Bone marrow (tissue), 2 donors: Measurements from ENCODE around the gene GSTM1.

Source experiments
- DNase-seq, 2 donors: peaks; one replicate each; lab custom pipeline; 2025; lab: John Stamatoyannopoulos, UW

GSTM1 gene

DNA sequence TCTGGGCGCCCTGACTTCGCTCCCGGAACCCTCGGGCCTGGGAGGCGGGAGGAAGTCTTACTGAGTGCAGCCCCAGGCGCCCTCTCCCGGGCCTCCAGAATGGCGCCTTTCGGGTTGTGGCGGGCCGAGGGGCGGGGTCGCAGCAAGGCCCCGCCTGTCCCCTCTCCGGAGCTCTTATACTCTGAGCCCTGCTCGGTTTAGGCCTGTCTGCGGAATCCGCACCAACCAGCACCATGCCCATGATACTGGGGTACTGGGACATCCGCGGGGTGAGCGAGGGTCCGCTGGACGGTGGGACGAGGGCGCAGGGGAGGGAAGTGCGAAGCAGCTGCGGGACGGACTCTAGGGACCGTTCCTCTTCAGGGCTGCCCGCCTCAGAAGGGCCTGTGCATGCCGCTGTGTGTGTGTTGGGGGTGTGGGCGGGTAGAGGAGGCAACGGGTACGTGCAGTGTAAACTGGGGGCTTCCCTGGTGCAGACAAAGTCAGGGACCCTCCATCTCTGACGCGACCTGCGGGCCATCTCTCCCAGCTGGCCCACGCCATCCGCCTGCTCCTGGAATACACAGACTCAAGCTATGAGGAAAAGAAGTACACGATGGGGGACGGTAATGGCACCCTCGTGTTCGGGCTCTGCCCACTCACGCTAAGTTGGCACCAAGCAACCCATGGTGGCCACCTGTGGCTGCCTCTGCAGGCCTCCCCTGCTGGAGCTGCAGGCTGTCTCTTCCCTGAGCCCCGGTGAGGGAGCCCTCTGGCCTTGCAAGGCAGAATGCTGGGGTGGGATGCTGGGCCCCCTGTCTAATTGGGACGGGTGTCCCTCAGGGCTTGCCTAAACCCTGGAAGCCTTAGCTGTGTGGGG is at the start of gene GSTM1:
Gene GSTM1 (plus strand): TSS at position 177 of the 859 bp plus-strand sequence. CDS start 57 bp downstream, at position 234.
- DNase-seq, result no peak

DNA sequence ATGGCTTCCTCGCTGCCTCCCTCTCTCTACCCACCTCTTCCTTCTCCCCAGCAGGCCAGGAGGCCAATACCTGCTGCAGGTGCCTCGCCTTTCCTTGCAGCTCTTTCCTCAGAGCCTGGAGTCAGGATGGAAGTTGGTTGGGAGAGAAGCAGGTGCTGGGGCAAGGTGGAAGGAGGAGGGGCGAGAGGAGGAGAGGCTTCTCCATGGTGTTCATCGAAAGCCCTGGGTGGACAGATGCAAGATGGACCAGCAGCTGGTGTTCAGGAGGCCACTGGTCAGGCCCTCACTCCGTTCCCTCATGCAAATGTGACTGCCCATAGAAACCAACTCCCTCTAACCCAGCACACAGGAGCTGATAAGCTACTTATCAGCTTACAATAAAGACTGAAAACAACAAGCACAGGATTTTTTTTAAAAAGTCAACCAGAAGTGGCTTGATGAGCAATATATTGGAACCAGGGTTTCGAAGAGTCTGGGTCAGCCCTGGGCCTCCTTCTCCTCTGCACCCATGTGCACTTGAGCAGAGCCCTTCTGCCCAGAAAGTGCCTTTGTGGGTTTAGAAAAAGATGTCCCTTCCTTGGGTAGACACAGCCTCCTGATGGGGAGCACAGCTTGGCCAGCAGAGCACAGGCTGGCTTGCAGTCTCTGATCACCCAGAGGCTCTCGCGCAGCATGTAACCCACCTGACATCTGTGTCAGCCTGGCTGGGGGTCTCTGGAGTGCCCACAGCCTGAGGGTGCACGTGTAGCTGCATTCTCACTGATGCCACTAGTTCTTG is 48.4 kb upstream of the GSTM1 start:
- no peak for DNase-seq

DNA sequence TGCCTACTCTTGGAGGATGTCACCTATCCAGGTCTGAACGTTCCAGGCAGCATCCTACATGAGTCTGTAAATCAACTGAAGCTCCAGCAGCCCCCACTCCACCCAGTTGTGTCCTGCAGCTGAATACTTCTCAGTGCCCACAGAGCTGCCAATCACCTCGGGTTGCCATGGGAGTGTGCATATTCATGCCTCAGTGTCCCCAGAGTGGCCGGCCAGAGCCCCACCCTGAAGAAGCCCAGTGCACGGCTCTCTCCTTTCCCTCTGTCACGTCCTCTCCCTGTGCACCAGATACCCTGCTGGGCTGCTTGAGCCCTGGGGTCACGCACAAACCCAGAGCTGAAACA is 47.8 kb upstream of the GSTM1 start:
- no peak for DNase-seq

DNA sequence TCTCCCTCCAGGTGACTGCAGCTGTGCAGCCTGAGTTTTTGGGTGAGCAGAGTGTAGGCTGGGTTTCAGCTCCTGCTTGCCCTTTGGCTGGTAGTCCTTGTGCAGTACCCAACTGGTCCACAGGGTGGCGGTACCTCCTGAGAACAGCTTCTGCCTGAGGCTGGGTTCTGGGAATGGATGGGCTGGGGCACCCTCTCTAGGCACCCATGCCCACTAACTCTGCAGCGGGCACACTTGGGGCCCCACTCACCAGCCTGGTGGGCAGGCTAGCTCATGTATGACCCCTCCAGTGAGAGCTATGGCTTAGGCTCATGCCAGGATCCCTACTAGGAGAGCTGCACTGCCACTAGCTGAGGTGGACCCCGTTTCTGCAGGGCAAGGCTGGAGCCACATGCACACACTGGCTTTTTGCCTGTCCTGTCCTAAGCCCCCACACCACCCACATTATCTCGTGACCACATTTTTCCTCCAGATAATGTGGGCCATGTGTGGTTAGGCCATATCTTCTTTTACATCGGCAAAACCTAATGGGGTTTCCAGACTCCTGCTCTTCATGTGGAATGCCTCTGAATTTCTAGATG is 47.2 kb upstream of the GSTM1 start:
- peak; percentile 62 to 73 for DNase-seq

DNA sequence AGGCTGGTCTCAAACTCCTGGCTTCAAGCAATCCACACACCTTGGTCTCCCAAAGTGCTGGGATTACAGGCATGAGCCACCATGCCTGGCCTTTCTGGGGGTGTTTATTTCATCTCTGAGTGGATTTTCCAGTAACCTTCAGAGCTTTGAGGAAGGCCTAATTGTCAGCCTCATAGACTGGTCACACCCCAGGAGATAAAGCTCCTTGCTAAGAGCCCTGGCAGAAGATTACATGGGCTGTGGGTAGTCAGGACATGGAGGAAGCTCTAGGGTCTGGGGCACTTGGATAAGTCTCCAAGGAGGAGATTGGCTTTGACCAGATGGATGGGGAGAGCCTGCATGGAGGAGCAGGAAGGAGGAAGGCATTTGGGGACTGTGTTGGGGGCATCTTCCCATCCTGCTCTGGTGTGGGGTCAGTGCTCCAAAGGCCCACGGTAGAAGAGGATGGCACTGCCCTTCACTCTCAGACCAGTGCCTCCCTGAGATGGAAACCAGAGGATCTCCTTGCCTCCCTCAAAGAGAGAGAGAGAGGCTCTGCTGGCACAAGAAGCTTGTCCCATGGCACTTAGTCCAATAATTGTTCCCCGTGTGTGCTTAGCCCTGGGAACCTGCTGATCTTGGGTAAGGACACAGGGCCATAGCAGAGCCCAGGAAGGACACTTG is 46.4 kb upstream of the GSTM1 start:
- no peak for DNase-seq

DNA sequence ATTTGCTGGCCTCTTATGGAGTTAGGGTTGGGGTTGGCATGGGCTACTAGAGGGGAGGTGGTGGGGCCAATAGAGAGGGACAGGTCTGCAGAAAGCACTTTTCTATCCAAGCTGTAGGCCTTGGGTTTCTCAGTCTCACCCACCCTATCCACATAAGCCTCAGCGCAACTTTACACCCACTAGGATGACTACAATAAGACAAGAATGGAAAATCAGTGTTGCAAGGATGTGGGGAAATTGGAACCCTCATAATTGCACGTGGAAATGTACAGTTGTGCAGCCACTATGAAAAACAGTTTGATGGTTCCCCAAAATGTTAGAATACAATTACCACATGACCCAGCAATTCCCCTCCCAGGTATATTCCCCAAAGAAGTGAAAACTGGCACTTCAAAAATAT is 45.8 kb upstream of the GSTM1 start:
- no peak for DNase-seq

DNA sequence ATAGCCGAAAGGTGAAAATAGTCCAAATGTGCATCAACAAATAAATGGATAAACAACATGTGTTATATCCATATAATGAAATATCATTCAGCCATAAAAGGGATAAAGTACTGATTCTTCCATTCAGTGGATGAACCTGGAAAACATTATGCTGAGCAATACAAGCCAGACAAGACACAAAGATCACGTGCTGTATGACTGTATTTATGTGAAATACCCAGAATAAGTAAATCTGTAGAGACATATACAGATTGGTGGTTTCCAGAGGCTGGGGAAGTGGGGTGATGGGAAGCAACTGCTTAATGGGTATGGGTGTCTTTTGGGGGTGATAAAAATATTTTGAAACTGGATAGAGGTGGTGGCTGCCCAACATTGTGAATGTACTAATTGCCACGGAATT is 45.0 kb upstream of the GSTM1 start:
- DNase-seq, result no peak

DNA sequence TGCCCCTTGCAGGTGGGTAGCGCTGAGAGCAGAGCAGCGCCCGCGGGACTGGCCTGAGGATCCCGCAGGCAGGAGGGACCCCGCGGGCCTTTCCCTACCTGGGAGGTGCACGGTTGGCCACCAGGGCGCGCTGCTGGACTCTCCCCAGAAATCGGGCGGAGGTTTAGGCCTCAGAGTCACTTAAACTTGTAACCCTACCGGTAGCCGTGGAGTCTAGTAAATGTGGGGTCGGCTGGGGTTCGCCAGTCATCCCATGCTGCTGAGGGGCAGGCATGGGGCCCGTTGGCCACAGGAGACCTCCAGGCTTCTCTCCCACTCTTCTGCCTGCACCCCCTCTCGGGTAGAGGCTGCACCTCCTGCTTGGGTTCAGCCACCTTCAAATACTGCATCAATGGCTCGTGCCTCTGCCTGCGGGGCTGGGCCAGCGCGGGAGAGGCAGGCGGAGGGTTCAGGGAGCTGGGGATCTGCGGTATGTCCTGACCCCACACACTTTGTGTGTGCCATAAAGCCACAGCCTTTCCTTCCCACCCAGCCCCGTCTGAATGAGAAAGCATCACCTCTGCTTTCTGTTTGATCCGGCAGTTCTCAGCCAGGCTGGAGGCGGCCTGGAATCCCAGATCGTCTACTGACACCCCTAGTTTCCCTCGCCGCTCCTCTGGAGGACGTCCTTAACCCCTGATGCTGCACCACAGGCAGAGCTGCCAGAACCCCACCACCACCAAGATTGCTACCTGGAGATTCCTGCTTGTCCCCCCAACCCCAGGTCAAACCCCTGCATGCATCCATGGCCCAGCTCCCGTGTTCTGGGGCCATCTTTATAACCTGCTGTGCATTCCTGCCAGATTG is 44.0 kb upstream of the GSTM1 start:
- DNase-seq, result peak; percentile 59 to 71

DNA sequence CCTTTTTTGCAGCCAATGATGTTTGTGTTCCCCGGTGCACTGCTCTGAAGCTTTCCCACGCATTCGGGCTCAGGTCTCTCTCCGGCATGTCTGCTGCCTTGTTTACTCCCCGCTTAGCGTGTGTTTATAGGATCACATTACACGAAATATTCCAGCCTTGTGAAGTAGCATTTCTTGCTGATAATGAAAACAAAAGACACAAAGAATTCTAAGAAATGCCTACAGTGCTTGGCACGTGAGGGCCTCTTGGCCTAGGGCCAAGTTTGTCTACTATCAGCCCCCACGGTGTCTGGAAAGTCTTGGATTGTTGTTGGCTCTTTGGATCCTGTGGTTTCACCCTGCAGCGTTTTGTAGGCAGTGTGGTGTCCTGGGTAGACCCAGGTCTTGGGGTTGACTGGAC is 42.9 kb upstream of the GSTM1 start:
- DNase-seq, result no peak

DNA sequence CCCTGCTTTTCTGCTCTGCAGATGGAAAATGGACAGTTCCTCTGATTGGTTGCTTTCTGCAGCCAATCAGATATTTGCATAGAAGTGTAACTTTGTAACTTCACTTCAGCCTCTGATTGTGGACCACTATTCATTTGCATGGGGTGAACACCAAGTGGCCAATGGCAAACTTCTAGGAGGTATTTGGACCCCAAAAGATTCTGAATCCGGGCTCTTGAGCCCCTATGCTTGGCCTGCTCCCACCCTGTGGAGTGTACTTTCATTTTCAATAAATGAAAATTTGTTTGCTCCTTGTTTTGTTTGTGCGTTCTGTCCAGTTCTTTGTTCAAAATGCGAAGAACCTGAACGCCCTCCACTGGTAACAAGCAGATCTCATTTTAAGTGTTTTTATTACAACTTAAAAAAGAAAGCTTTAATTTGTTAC is 38.1 kb upstream of the GSTM1 start:
- no peak for DNase-seq

DNA sequence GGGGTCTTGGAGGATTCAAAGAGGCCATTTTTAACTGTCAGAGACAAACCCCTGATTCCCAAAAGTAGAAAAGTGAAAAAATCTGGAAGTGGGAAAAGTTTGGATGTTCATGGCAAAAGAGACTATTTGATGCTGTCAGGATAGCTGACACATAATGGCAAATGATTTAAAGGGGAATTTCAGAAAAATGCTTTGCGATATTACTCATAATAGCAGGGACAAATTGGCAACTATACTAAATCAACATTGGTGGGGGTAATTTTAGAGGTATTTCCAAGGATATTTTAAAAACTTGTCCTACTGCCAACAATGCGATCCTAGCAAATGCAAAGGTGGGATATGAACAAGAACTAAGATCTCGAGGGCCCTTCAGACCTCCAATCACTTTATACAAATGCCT is 37.0 kb upstream of the GSTM1 start:
- no peak for DNase-seq

DNA sequence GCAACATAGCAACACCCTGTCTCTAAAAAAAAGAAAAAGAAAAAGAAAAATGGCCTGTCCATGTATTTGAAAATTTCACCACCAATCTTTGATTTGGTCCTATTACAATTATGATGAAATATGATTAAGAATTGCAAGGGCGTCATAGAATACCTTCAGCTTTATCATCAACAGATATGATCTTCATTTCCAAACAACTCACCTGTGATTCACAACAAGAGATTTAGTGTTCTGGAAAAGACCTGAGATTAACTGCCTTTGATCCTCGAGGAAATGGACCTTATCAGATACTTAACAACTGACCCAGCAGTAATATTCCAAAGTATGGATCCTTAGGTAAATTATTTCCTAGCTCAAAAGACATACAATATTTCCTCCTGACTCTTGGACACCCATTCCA is 35.2 kb upstream of the GSTM1 start:
- no peak for DNase-seq

DNA sequence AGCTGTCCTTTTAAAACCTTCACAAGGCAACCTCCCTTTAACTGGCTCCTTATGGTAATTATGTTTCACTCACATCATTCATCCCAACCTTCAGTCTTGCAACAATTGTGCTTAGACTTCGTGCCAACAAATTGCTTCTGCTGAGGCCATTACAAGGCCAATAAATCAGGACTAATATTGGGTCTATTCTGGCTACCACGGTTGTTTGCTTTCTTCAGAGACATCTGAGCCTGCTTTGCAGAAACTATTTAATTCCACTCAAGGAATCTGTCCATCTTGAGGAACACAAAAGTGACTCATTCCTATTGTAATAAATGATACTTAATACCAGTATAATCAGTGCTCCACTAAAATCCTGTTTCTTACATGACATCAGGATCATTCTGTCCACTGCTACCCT is 34.3 kb upstream of the GSTM1 start:
- no peak for DNase-seq

DNA sequence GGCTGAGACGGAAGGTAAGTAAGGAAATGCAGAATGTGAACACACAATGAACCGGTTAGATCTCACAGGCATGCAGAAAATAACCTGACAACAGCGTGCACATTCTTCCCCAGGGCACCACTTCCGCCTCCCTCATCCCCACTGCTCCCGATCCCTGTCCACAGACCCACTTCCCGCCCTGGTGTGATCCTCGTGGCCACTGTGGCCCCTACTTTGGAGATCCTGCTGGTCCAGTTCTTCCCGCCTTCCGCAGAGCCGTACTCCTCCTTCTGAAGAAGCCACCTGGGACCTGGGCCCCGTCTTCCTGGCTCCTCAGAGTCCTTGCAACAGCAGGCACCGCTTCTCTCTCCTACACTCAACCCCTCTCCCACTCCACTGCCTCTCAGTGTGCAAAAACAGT is 33.1 kb upstream of the GSTM1 start:
- no peak for DNase-seq

DNA sequence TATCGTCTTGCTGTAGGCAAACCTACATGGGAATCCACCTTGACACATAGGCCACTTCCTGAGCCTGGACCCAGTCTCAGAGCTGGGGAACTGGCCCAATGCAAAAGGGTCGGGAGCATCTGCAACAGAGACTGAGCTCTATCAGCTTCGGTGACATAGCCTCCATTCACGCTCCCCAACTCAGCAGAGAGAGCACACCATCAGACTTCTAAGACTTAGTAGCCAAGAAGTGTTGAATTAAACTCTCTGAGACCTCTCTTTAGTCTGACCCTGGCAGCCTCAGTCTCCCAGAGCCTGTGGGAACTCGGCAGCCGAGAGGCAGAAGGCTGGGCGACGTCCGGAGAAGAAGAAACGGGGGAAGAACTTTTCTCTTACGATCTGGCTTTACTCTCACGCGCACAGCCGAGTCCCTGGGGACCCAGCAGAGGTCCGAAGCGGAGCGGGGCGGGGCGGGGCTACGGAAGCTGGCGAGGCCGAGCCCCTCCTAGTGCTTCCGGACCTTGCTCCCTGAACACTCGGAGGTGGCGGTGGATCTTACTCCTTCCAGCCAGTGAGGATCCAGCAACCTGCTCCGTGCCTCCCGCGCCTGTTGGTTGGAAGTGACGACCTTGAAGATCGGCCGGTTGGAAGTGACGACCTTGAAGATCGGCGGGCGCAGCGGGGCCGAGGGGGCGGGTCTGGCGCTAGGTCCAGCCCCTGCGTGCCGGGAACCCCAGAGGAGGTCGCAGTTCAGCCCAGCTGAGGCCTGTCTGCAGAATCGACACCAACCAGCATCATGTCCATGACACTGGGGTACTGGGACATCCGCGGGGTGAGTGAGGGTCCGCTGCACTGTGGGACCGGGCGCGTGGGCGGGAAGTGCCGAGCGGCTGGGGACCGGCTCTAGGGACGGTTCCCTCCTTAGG is 31.8 kb upstream of the GSTM1 start, which contains the start of gene GSTM4:
Gene GSTM4 (plus strand): TSS at position 485 of the 905 bp plus-strand sequence. CDS start 291 bp downstream, at position 776.
- DNase-seq, result peak; percentile 20 to 56

DNA sequence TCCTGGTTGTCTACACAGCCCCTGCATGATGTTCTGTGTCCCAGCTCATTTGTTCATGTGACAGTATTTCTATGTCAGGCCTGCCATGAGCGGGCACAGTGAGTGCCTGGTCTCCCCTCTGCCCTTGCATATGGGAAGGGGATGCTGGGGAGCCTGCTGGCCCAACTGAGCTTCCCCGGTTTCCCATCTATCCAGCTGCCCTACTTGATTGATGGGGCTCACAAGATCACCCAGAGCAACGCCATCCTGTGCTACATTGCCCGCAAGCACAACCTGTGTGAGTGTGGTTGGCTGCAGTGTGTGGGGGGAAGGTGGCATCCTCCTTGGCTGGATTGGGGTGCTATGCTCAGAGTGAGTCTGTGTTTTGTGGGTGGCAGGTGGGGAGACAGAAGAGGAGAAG is 30.2 kb upstream of the GSTM1 start:
- DNase-seq, result no peak

DNA sequence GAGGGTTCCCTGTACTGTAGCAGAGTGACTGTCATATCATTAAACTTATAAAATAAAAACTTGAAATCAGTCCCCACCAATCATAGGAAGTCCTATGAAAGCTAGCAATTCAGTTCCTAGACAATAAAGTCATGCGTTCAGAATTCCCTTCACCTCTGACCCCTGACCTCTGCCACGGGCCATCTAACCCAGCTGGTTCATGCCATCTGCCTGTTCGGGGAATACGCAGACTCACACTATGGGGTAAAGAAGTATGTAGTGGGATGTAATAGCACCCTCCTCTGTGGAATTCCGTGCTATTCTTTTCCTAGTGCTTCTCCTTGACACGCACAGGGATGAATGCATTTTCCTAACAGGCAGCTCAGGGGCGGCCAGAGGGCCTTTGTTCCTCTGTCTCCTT is 29.6 kb upstream of the GSTM1 start:
- DNase-seq, result no peak

DNA sequence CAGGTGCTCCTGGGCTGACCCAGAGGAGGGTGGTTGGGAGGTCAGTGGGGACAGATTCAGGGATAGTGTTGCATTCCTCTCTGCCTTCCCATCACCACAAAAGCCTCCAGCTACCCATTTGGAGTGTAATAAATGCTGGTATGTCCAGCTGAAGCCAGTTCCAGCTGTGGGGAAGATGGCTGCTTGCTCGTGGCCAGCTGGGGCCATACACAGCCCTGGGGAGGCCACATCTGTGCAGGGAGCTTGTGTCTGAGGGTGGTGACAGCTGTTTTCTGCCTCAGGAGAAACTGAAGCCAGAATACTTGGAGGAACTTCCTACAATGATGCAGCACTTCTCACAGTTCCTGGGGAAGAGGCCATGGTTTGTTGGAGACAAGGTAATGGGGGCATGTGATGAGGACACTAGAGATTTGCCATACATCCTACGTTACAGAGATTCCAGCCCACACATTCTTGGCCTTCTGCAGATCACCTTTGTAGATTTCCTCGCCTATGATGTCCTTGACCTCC is 29.0 kb upstream of the GSTM1 start:
- no peak for DNase-seq

DNA sequence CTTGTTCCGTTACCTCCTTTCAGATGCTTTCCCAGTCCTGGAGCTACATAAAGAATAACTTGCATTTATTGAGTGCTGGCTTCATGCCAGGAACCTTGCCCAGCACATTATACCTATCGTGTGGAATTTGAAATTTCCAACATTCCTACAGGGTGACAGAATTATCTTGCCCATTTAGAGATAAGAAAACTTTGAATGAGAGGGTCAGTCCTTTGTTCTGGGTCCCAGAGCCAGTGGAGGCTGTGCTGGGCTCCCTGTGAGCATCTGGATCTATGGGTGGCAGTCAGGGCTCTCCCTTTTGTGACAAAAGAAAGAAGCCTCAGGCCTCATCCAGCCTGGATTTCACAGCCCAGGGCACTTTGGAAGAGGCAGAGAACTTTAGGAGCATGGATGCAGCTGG is 28.5 kb upstream of the GSTM1 start:
- DNase-seq, result no peak
